ENCODE data around the gene LHFPL2. TPM values are rescaled to one million over a fixed set of nuclear protein-coding genes. Genes with fewer than 3 reads are reported as not detected.

Gene LHFPL2
- polyA plus RNA-seq, 3 donors, result 3.7 to 11.6 (median 7.3) TPM

- Histone ChIP-seq H3K36me3 (replicated peaks in 1 of 2; ENCODE audit: control insufficient read depth in 1 of 2, insufficient read depth in 2 of 2, low read length in 2 of 2) (no peaks in the 10 kb centered on the region), H3K27ac (ENCODE audit: low read depth in 1 of 2, low read length in 2 of 2) (no peak overlapping the region), H3K79me2 (ENCODE audit: insufficient read depth, low read length) (no peaks in the 10 kb centered on the region), H3K4me1 (ENCODE audit: control insufficient read depth in 1 of 2, insufficient read depth in 2 of 2, low read length in 2 of 2) (no peaks in the 10 kb centered on the region), H2AFZ (ENCODE audit: insufficient read depth, low read depth, low read length, poor library complexity, severe bottlenecking) (no peak overlapping the region), H3K4me3 (replicated peaks in 1 of 3; ENCODE audit: low read depth in 2 of 3, low read length in 3 of 3) (no peak overlapping the region), H4K20me1 (ENCODE audit: insufficient read depth, low read length) (no peaks in the 10 kb centered on the region), H3K9me3 (replicated peaks in 1 of 2; ENCODE audit: control insufficient read depth in 1 of 2, insufficient read depth in 1 of 2, low read length in 2 of 2) (no peaks in the 10 kb centered on the region), H3K9ac (ENCODE audit: insufficient read depth, low read length, poor library complexity, severe bottlenecking) (no peak overlapping the region), H3K27me3 (ENCODE audit: control insufficient read depth in 2 of 2, insufficient read depth in 2 of 2, low read length in 2 of 2) (peaks cover 2 to 3% of the 10 kb centered on the region in 2 donors), H3K4me2 (replicated peaks; ENCODE audit: extremely low read depth, low read length, poor library complexity, severe bottlenecking) (no peak overlapping the region)
- no peak for TF ChIP-seq CTCF (IDR thresholded peaks at IDR 0.05)
- intact Hi-C loops (cut with micrococcal nuclease), result no loop called here
- no peak overlapping the region for H3K27ac Mint-ChIP-seq
- WGBS (ENCODE audit: insufficient coverage), result no CpG with 5 or more reads among the region's 2 CpGs
- peaks cover 0 to 2% (median 0%) of the 10 kb centered on the region in 7 donors for H3K9me3 Mint-ChIP-seq
- no peak for DNase-seq
- H3K27me3 Mint-ChIP-seq (ENCODE audit: low read depth in 3 of 3), result peaks cover 4 to 13% (median 6%) of the 10 kb centered on the region in 3 donors
- H3K4me3 Mint-ChIP-seq, result no peak overlapping the region
- no peaks in the 10 kb centered on the region for H3K36me3 Mint-ChIP-seq
- H3K4me1 Mint-ChIP-seq, result peaks cover under 1% of the 10 kb centered on the region
These were observed 8.6 kb upstream of the LHFPL2 start for GRCh38 chr5:78657201-78657600.

- intact Hi-C loops (cut with micrococcal nuclease), result no loop called here
- no peak for TF ChIP-seq CTCF (IDR thresholded peaks at IDR 0.05)
- Histone ChIP-seq H3K27me3 (ENCODE audit: control insufficient read depth in 2 of 2, insufficient read depth in 2 of 2, low read length in 2 of 2) (peaks cover 2 to 3% of the 10 kb centered on the region in 2 donors), H3K9ac (ENCODE audit: insufficient read depth, low read length, poor library complexity, severe bottlenecking) (no peak overlapping the region), H3K4me2 (replicated peaks; ENCODE audit: extremely low read depth, low read length, poor library complexity, severe bottlenecking) (no peak overlapping the region), H3K4me3 (replicated peaks in 1 of 3; ENCODE audit: low read depth in 2 of 3, low read length in 3 of 3) (no peak overlapping the region), H4K20me1 (ENCODE audit: insufficient read depth, low read length) (no peaks in the 10 kb centered on the region), H3K9me3 (replicated peaks in 1 of 2; ENCODE audit: control insufficient read depth in 1 of 2, insufficient read depth in 1 of 2, low read length in 2 of 2) (no peaks in the 10 kb centered on the region), H3K79me2 (ENCODE audit: insufficient read depth, low read length) (no peaks in the 10 kb centered on the region), H3K27ac (ENCODE audit: low read depth in 1 of 2, low read length in 2 of 2) (no peak overlapping the region), H3K4me1 (ENCODE audit: control insufficient read depth in 1 of 2, insufficient read depth in 2 of 2, low read length in 2 of 2) (no peaks in the 10 kb centered on the region), H3K36me3 (replicated peaks in 1 of 2; ENCODE audit: control insufficient read depth in 1 of 2, insufficient read depth in 2 of 2, low read length in 2 of 2) (no peaks in the 10 kb centered on the region), H2AFZ (ENCODE audit: insufficient read depth, low read depth, low read length, poor library complexity, severe bottlenecking) (no peak overlapping the region)
- Mint-ChIP-seq H3K9me3 (peaks cover 0 to 2% (median 0%) of the 10 kb centered on the region in 7 donors), H3K36me3 (no peaks in the 10 kb centered on the region), H3K27ac (no peak overlapping the region), H3K4me1 (no peaks in the 10 kb centered on the region), H3K27me3 (ENCODE audit: low read depth in 3 of 3) (peaks cover 8 to 13% (median 11%) of the 10 kb centered on the region in 3 donors), H3K4me3 (no peak overlapping the region)
- DNase-seq, result no peak
These were observed 7.2 kb upstream of the LHFPL2 start for GRCh38 chr5:78655746-78656290.

Measured in CD14-positive monocyte (primary cell).